NCI-H146 treated with DMSO at 0.1 percent for 48 hours (cell line): ENCODE data around the gene RNF144A.
A peak's percentile ranks its signal among the peaks of the same experiment; 100 is the strongest.

ENCODE experiments used
- DNase-seq: peaks from one replicate; lab custom pipeline; 2025; ENCODE audit not compliant: unreplicated experiment; lab: John Stamatoyannopoulos, UW

RNF144A gene

GRCh38 chr2:7037340-7038333 lies 120.4 kb downstream of the RNF144A start:
- DNase-seq: no peak

- no peak for DNase-seq
Observed at GRCh38 chr2:7040547-7040946, 123.3 kb downstream of the RNF144A start.

GRCh38 chr2:7041421-7041820 lies 124.2 kb downstream of the RNF144A start:
- no peak for DNase-seq

- no peak for DNase-seq
Observed at GRCh38 chr2:7043690-7044089, 126.5 kb downstream of the RNF144A start.

- peak; percentile 7 for DNase-seq
Observed at GRCh38 chr2:7044253-7045250, 127.3 kb downstream of the RNF144A start.

- no peak for DNase-seq
Observed at GRCh38 chr2:7045601-7046590, 128.7 kb downstream of the RNF144A start.

- DNase-seq: no peak
Observed at GRCh38 chr2:7047661-7048060, 130.4 kb downstream of the RNF144A start.

- DNase-seq: no peak
Observed at GRCh38 chr2:7048762-7049294, 131.6 kb downstream of the RNF144A start.

- no peak for DNase-seq
Observed at GRCh38 chr2:7052404-7052803, 135.2 kb downstream of the RNF144A start.

GRCh38 chr2:7053650-7054265 lies 136.5 kb downstream of the RNF144A start:
- peak; percentile 83 for DNase-seq

GRCh38 chr2:7057865-7058400 lies 140.7 kb downstream of the RNF144A start:
- DNase-seq: peak; percentile 7

GRCh38 chr2:7060156-7060555 lies 142.9 kb downstream of the RNF144A start:
- DNase-seq: no peak

GRCh38 chr2:7060631-7061449 lies 143.6 kb downstream of the RNF144A start:
- DNase-seq: no peak

GRCh38 chr2:7061450-7061789 lies 144.2 kb downstream of the RNF144A start:
- DNase-seq: no peak

- DNase-seq: no peak
Observed at GRCh38 chr2:7061921-7062320, 144.7 kb downstream of the RNF144A start.

- no peak for DNase-seq
Observed at GRCh38 chr2:7063789-7064188, 146.6 kb downstream of the RNF144A start.

GRCh38 chr2:7068457-7068856 lies 151.2 kb downstream of the RNF144A start:
- no peak for DNase-seq

GRCh38 chr2:7070483-7070882 lies 153.3 kb downstream of the RNF144A start:
- no peak for DNase-seq

GRCh38 chr2:7071154-7071553 lies 153.9 kb downstream of the RNF144A start:
- DNase-seq: no peak
